Stimulated activated CD4-positive, alpha-beta T cell treated with anti-CD3 and anti-CD28 coated beads, Interleukin-4, amount 100 ng/mL, for 24 hours (primary cell): ENCODE measurements around the gene UBE2V1.

Experiments used
- DNase-seq: peaks from one replicate; pipeline ENCODE4 v3.0.0-alpha.2; 2020

Gene UBE2V1

DNA sequence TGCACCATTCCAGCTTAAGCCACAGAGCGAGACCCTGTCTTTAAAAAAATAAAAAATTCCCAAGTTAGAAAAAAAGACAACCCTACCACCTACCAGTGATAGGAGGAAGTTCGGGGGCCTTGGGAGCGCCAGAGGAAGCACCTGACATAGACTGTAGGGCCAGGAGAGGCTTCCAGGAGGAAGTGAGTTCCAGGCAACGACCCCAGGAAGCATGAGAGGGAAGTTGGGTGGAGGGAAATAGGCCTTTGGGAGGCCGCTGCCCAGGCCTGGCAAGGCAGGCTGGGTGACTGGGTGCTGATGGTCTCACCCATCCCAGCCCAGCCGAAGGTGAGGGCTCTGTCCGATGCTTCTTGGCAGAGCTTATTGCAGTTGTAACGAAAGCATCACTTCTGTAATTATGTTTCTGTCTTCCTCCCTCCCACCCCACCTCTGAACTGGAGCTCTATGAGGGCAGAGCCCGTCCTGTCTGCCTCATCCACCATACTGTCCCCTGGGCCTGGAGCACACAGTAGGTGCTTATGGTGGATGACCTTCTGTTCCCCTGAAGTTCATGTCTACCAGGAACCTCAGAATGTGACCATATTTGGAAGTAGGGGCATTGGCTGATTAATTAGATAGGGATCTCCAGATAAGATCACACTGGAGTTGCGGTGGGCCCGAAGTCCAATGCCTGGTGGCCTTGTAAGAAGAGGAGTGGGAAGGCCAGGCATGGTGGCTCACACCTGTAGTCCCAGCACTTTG is 54.1 kb downstream of the UBE2V1 start:
- no peak for DNase-seq

- DNase-seq = no peak
These were observed 55.3 kb downstream of the UBE2V1 start for GRCh38 chr20:50057714-50058053.

- DNase-seq = no peak
These were observed 55.8 kb downstream of the UBE2V1 start for GRCh38 chr20:50056951-50057713.

DNA sequence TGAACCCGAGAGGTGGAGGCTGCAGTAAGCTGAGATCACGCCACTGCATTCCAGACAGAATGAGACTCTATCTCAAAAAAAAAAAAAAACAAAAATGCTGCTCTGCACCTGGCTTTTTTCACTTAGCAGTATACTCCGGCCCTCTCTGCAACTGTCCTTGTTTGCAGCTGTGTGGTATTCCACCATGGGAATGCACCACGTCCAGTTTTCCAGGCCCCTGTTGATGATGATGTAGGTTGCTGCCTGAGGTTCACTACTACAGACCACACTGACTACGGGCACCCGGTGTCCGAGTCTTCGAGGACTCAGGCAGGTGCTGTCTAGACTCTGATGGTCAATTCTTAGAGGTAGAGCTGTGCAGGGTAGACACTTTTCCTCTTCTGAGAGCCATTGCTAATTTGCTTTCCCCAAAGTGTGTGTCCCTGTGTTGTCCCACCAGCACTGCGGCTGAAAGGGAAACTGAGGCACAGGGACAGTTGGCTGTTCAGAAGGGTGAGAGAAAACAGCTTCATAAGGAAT is 56.5 kb downstream of the UBE2V1 start:
- no peak for DNase-seq

GRCh38 chr20:50055524-50056083 is 57.3 kb downstream of the UBE2V1 start:
- no peak for DNase-seq

DNA sequence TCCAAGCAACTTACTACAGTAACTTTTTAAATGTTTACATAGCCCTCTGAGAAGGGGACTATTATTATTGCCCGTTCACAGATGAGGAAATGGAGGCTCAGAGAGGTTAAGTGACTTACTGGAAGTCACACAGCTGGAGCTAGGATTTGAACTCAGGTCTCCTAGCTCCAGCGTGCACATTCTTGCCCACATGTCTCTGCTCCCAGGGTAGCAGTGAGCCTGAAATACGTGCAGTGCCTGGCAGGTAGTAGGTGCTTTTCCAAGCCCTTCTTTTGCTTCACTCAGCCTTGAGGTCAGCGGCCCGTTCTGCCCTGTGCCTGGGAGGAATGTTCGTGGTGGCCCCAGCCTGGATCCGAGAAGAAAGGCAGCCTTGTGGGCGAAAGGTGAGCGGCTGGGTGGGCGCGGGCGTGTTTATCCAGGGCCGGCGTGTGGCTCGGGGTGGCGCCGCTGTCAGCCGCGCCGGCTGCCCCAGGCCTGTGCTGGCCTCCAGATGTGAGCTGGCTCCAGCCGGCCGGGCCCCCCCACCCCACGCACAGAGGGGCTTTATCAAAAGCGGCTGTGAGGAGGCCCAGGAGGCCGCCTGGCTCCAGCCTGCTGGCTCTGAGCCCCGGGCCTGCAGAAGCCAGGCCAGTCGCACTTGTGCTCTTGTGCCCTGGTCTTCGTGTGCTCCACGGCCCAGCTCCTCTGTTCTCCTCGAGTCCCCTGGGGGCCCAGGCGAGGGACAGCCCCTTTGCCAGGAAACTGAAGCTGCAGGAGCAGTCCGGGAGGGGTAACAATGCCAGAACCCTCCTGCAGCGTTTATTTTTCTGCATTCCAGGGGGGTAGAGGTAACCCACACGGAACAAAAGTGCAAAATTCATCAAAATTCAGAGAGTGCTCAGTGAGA is 58.1 kb downstream of the UBE2V1 start:
- DNase-seq = no peak

DNA sequence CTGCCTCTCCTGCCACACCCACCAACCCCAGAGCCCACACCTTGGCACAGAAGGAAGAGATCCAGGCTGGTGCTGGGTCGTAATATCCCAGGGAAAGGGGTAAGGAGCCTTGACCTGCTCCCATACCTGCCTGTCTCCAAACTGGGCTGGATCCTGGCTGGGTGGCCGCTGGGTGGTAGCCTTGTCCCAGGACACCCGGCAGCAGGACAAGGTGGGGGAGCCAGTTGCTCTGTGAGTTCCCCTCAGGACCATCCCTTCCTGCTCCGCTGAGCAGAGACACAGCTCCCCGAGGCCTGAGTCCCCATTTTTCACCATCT is 58.8 kb downstream of the UBE2V1 start:
- DNase-seq = no peak

GRCh38 chr20:50053362-50054230 is 59.4 kb downstream of the UBE2V1 start:
- no peak for DNase-seq

- DNase-seq = no peak
These were observed 60.2 kb downstream of the UBE2V1 start for GRCh38 chr20:50052550-50053361.

DNA sequence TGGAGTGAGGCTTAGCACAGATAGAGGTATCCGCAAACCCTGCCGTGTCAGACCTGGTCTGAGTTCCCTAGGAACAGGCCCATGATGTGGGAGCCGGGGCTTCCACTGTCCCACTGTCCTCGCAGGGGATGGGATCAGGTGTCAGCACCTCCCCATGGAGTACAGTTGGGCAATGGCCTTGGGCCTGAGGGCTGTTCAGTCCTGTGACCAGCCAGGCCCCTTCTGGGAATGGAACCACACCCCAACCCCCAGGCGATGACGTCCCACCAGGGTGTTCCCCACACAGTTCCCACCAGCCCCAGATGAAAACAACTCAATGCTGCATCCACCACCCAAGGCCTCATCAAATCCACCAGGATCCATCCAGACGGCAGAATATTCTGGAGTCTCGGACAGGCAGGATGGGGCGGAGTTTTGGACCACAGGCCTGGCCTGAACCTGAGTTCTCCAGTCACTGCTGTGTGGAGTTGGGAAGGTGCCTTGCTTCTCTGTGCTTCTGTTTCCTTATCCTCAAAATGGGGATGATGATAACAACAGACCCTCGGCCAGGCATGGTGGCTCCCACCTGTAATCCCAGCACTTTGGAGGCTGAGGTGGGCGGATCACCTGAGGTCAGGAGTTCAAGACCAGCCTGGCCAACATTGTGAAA is 62.2 kb downstream of the UBE2V1 start:
- DNase-seq = no peak

- no peak for DNase-seq
These were observed 62.7 kb downstream of the UBE2V1 start for GRCh38 chr20:50050214-50050613.

GRCh38 chr20:50049442-50050026 is 63.4 kb downstream of the UBE2V1 start:
- no peak for DNase-seq

- DNase-seq = no peak
These were observed 64.4 kb downstream of the UBE2V1 start for GRCh38 chr20:50048420-50049166.

GRCh38 chr20:50044353-50044960 is 68.5 kb downstream of the UBE2V1 start:
- DNase-seq = no peak

- no peak for DNase-seq
These were observed 69.2 kb downstream of the UBE2V1 start for GRCh38 chr20:50043573-50044352.

- no peak for DNase-seq
These were observed 70.3 kb downstream of the UBE2V1 start for GRCh38 chr20:50042370-50043313.
